ENCODE data around the gene DNAH6.

DNA sequence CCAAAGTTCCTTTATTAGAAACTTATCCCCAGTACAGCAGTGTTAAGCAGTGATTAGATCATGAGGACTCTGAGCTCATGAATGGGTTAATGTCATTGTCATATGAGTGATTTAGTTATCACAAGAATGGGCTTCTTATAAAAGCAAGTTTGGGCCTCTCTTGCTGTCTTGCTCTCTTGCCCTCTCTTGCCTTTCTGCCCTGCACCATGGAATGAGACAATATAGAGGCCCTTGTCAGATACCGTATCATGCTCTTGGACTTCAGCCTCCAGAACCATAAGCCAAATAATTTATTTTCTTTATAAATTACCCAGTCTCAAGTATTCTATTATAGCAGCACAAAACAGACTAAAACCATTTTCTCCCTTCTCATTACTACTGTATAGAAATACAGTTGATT, 238.8 kb downstream of the DNAH6 start:
- TF ChIP-seq, protein P1, sequence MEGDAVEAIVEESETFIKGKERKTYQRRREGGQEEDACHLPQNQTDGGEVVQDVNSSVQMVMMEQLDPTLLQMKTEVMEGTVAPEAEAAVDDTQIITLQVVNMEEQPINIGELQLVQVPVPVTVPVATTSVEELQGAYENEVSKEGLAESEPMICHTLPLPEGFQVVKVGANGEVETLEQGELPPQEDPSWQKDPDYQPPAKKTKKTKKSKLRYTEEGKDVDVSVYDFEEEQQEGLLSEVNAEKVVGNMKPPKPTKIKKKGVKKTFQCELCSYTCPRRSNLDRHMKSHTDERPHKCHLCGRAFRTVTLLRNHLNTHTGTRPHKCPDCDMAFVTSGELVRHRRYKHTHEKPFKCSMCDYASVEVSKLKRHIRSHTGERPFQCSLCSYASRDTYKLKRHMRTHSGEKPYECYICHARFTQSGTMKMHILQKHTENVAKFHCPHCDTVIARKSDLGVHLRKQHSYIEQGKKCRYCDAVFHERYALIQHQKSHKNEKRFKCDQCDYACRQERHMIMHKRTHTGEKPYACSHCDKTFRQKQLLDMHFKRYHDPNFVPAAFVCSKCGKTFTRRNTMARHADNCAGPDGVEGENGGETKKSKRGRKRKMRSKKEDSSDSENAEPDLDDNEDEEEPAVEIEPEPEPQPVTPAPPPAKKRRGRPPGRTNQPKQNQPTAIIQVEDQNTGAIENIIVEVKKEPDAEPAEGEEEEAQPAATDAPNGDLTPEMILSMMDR (IDR thresholded peaks at IDR 0.05) = no peak
- no peak for TF ChIP-seq POLR2A (IDR thresholded peaks at IDR 0.05; ENCODE audit: low read length)

All from A549 (cell line).